Keratinocyte (primary cell): Measurements from ENCODE around the gene PSMC4. TPM values are rescaled to one million over a fixed set of nuclear protein-coding genes. Genes with fewer than 3 reads are reported as not detected.

Experiments used
- DNase-seq: peaks from one replicate; pipeline ENCODE4 v3.0.0-alpha.2; 2011; ENCODE audit warnings: low read depth, missing footprints, low spot score
- FAIRE-seq: peaks from 2 replicates; lab custom pipeline; 2011; peaks lifted over from hg19 to GRCh38; lab: Jason Lieb, UNC
- H2AFZ ChIP-seq: 2 replicates; pipeline ENCODE4 v1.6.0; 2012; ENCODE audit warnings: low read length, control low read depth, inconsistent platforms; ENCODE audit not compliant: control insufficient read depth
- H3K27ac ChIP-seq: 2 replicates; pipeline ENCODE4 v1.5.1; 2011; ENCODE audit warnings: low read length; ENCODE audit not compliant: control insufficient read depth, insufficient read depth
- H3K27me3 ChIP-seq: 3 replicates; pipeline ENCODE4 v1.6.0; 2011; ENCODE audit warnings: low read length; ENCODE audit not compliant: control insufficient read depth, insufficient read depth; ENCODE audit errors: extremely low read depth
- H3K36me3 ChIP-seq, 2 experiments: 2 replicates in 1 of 2; 3 replicates in 1 of 2; pipeline ENCODE4 v1.5.1; 2011; ENCODE audit warnings: low read length in 2 of 2, mild to moderate bottlenecking in 1 of 2; ENCODE audit not compliant: control insufficient read depth in 2 of 2, insufficient read depth in 2 of 2; ENCODE audit errors: extremely low read depth in 1 of 2
- H3K4me1 ChIP-seq: 3 replicates; pipeline ENCODE4 v1.5.1; 2011; ENCODE audit warnings: low read length; ENCODE audit not compliant: control insufficient read depth, insufficient read depth; ENCODE audit errors: extremely low read depth
- H3K4me2 ChIP-seq: 3 replicates; pipeline ENCODE4 v1.6.0; 2011; ENCODE audit warnings: low read depth, low read length; ENCODE audit not compliant: control insufficient read depth, insufficient read depth; ENCODE audit errors: extremely low read depth
- H3K4me3 ChIP-seq, 3 experiments: fragments of 200-600 bp in 1 of 3; sonication (generic) in 1 of 3; 2 replicates in 2 of 3; 3 replicates in 1 of 3; pipeline ENCODE4 v1.5.1; 2011 to 2016; ENCODE audit warnings: low read length in 3 of 3, mild to moderate bottlenecking in 3 of 3, control low read depth in 2 of 3, inconsistent platforms in 1 of 3, low read depth in 1 of 3, mixed read lengths in 1 of 3, mixed run types in 1 of 3, moderate library complexity in 1 of 3; ENCODE audit not compliant: control insufficient read depth in 2 of 3, insufficient read depth in 2 of 3; ENCODE audit errors: extremely low read depth in 1 of 3
- H3K79me2 ChIP-seq: 2 replicates; pipeline ENCODE4 v1.6.0; 2012; ENCODE audit warnings: low read length; ENCODE audit not compliant: control insufficient read depth, insufficient read depth
- H3K9ac ChIP-seq: 3 replicates; pipeline ENCODE4 v1.6.0; 2011; ENCODE audit warnings: low read length; ENCODE audit not compliant: control insufficient read depth, insufficient read depth; ENCODE audit errors: extremely low read depth
- H3K9me1 ChIP-seq: 3 replicates; pipeline ENCODE4 v1.6.0; 2011; ENCODE audit warnings: low read length; ENCODE audit not compliant: control insufficient read depth, insufficient read depth; ENCODE audit errors: extremely low read depth
- H3K9me3 ChIP-seq: 2 replicates; pipeline ENCODE4 v1.5.1; 2012; ENCODE audit warnings: low read depth, low read length; ENCODE audit not compliant: control insufficient read depth
- H4K20me1 ChIP-seq: 3 replicates; pipeline ENCODE4 v1.6.0; 2011; ENCODE audit warnings: low read length; ENCODE audit not compliant: control insufficient read depth, insufficient read depth; ENCODE audit errors: extremely low read depth
- CTCF ChIP-seq, 3 experiments: IDR thresholded peaks in 1 of 3; conservative IDR thresholded peaks in 1 of 3; optimal IDR thresholded peaks in 1 of 3; 2 replicates in 2 of 3; 3 replicates in 1 of 3; pipeline versions ENCODE3 to v1.5.1; 2011; ENCODE audit warnings: low read length in 3 of 3, mild to moderate bottlenecking in 3 of 3, moderate library complexity in 2 of 3, control low read depth in 1 of 3, inconsistent platforms in 1 of 3; ENCODE audit not compliant: insufficient read depth in 2 of 3; ENCODE audit errors: extremely low read depth in 1 of 3
- EZH2 ChIP-seq: IDR thresholded peaks from one replicate; pipeline ENCODE4 v1.6.1; 2012; ENCODE audit warnings: inconsistent platforms, mild to moderate bottlenecking, low read length, moderate library complexity
- dilution Hi-C: fragments of 300-500 bp; cut with MboI; formaldehyde crosslinking; loops from one replicate; pipeline ENCODE4 v1.7.0; 2020; ENCODE audit warnings: low sequenced_read_pairs; ENCODE audit not compliant: extremely low pct_ligation_motif_present
- polyA plus RNA-seq, 5 experiments: library from polyadenylated mRNA; depleted of rRNA in 3 of 5; stranded (reverse) in 3 of 5; stranded (forward) in 1 of 5; unstranded in 1 of 5; fragments of >200 nt; gene quantifications; 1 replicate in 1 of 5; 2 replicates in 3 of 5; 3 replicates in 1 of 5; pipeline versions ENCODE4 v1.2.1 to v1.2.3, GENCODE V29; 2011 to 2012; ENCODE audit warnings: missing spikeins in 2 of 5, low read depth in 1 of 5, low replicate concordance in 1 of 5

The PSMC4 gene
- polyA plus RNA-seq, 1 donor (not counting 4 experiments of a cell fraction or from before 2014, with no cell fraction given): 74.1 TPM

DNA sequence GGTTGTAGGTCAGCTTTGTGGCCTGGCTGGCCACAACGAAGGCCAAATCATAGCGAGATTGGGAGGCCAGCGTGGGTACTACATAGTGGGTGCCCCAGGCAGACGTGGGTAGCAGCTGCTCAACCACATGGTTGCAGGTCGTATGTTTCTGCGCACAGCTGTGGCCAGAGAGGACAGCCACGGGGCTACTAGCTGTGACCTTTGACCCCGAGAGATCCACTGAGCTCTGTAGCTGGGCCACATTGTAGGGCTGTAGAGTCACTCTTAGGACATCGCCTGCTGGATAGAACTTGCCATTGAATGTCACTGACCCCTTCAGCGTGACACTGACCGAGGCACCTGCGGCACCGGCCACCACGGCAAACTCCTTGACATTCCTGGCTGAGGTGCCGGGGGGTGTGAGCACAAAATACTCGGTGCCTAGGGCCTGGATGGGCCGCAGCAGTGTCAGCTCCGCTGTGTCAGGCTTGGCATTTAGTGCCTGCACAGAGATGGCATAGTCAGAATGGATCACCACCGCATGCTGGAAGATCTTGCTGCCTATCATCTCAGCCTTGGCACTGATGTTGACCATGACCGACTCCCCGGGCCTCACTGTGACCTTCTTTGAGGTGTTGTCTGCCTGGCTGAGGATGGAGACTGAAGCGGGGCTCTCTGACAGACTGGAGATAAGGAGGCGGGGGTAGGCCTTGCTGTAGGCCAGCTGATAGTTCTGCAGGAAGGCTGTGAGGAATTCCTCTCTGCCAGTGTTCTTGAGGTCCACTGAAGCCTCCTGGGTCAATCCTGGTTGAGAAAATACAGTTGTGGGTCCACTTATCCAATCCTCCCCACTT lies 43.2 kb upstream of the PSMC4 start:
- no peak overlapping the region for H3K4me3 ChIP-seq
- H3K27me3 ChIP-seq: no peaks in the 10 kb centered on the region
- no peak overlapping the region for H3K9ac ChIP-seq
- H2AFZ ChIP-seq: no peak overlapping the region
- no peak for FAIRE-seq
- no peaks in the 10 kb centered on the region for H3K79me2 ChIP-seq
- no peaks in the 10 kb centered on the region for H3K9me1 ChIP-seq
- H3K27ac ChIP-seq: no peak overlapping the region
- no peaks in the 10 kb centered on the region for H3K4me1 ChIP-seq
- no peaks in the 10 kb centered on the region for H4K20me1 ChIP-seq
- DNase-seq: no peak
- TF ChIP-seq CTCF (optimal IDR thresholded peaks at IDR 0.05 in 1 of 3, IDR thresholded peaks at IDR 0.05 in 1 of 3, conservative IDR thresholded peaks at IDR 0.05 in 1 of 3; ENCODE audit: extremely low read depth in 1 of 3, insufficient read depth in 2 of 3, low read length in 3 of 3) (no peak), EZH2 (no peak)
- dilution Hi-C loops: no loop called here
- H3K9me3 ChIP-seq: no peaks in the 10 kb centered on the region
- H3K4me2 ChIP-seq: no peak overlapping the region
- no peaks in the 10 kb centered on the region for H3K36me3 ChIP-seq

DNA sequence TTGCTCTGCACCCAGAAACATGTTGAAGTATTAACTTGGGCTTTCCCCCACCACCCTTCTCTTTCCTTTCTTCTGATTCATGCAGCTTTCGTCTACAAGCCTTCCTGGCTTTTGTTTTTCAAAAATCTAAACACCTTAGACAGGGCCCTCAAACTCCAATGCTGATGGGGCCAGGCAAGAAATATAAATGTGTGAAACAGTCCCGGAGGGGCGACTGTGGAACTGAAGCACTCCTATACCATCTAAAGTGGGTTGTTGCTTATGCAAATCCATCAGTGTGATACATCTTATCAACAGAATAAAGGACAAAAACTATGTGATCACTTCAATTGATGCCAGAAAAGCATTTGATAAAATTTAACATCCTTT lies 42.6 kb upstream of the PSMC4 start:
- dilution Hi-C loops: no loop called here
- no peak for TF ChIP-seq EZH2
- no peak for TF ChIP-seq CTCF (optimal IDR thresholded peaks at IDR 0.05 in 1 of 3, IDR thresholded peaks at IDR 0.05 in 1 of 3, conservative IDR thresholded peaks at IDR 0.05 in 1 of 3; ENCODE audit: extremely low read depth in 1 of 3, insufficient read depth in 2 of 3, low read length in 3 of 3)
- Histone ChIP-seq H3K4me3 (no peak overlapping the region), H3K4me1 (no peaks in the 10 kb centered on the region), H3K9me3 (no peaks in the 10 kb centered on the region), H3K4me2 (no peak overlapping the region), H2AFZ (no peak overlapping the region), H3K27ac (no peak overlapping the region), H3K79me2 (no peaks in the 10 kb centered on the region), H3K9ac (no peak overlapping the region), H3K9me1 (no peaks in the 10 kb centered on the region), H3K36me3 (no peaks in the 10 kb centered on the region), H4K20me1 (no peaks in the 10 kb centered on the region), H3K27me3 (no peaks in the 10 kb centered on the region)
- DNase-seq (no peak), FAIRE-seq (no peak)
